Prostate gland (tissue), 2 donors: Measurements from ENCODE around the gene CSF1R.

Experiments used
- CTCF ChIP-seq, 4 experiments: fragments of 200-600 bp in 2 of 4; fragments of 450-650 bp in 2 of 4; sonication (generic) in 2 of 4; IDR thresholded peaks; 1 replicate in 3 of 4; 2 replicates in 1 of 4; pipeline ENCODE4 v1.5.1; 2016 to 2019; ENCODE audit warnings: antibody characterized with exemption in 4 of 4, mild to moderate bottlenecking in 2 of 4, moderate library complexity in 2 of 4
- POLR2A ChIP-seq: fragments of 450-650 bp; IDR thresholded peaks from one replicate; pipeline ENCODE4 v1.6.1; 2016; ENCODE audit warnings: antibody characterized with exemption, mild to moderate bottlenecking

- TF ChIP-seq CTCF (IDR thresholded peaks at IDR 0.05), result no peak
- no peak for TF ChIP-seq POLR2A
Measured at GRCh38 chr5:150092159-150092787, 5.9 kb upstream of the CSF1R start.
